D341Med (cell line): Measurements from ENCODE around the gene RTEL1.

Experiments used
- DNase-seq: peaks from one replicate; pipeline ENCODE4 v3.0.0; 2012; ENCODE audit warnings: low spot score

RTEL1 gene

DNA sequence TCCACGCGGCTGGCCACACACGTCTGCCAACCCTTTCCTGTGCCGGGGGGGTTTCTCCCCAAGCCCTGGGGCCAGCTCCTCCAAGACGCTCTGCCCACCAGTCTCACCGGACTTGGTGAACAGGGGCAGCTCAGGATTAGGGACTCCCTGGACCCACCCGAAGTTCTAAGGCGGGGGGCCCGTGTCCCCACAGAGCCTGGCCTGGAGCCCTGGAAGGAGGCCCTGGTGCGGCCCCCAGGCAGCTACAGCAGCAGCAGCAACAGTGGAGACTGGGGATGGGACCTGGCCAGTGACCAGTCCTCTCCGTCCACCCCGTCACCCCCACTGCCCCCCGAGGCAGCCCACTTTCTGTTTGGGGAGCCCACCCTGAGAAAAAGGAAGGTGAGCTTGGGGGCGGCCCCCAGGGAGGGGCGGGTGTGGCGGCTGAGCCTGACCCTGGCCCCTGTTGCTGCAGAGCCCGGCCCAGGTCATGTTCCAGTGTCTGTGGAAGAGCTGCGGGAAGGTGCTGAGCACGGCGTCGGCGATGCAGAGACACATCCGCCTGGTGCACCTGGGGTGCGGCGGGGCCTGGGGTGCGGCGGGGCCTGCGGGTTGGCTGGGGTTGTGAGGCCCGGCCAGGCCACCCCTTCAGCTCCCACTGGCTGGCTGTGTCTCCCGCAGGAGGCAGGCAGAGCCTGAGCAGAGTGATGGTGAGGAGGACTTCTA lies 83.7 kb downstream of the RTEL1 start:
- DNase-seq: peak; percentile 25

- peak; percentile 30 for DNase-seq
These were observed 84.4 kb downstream of the RTEL1 start for GRCh38 chr20:63742381-63743024.

GRCh38 chr20:63743210-63743970 lies 85.3 kb downstream of the RTEL1 start:
- peak; percentile 15 for DNase-seq

- no peak for DNase-seq
These were observed 86.0 kb downstream of the RTEL1 start for GRCh38 chr20:63744158-63744557.

DNA sequence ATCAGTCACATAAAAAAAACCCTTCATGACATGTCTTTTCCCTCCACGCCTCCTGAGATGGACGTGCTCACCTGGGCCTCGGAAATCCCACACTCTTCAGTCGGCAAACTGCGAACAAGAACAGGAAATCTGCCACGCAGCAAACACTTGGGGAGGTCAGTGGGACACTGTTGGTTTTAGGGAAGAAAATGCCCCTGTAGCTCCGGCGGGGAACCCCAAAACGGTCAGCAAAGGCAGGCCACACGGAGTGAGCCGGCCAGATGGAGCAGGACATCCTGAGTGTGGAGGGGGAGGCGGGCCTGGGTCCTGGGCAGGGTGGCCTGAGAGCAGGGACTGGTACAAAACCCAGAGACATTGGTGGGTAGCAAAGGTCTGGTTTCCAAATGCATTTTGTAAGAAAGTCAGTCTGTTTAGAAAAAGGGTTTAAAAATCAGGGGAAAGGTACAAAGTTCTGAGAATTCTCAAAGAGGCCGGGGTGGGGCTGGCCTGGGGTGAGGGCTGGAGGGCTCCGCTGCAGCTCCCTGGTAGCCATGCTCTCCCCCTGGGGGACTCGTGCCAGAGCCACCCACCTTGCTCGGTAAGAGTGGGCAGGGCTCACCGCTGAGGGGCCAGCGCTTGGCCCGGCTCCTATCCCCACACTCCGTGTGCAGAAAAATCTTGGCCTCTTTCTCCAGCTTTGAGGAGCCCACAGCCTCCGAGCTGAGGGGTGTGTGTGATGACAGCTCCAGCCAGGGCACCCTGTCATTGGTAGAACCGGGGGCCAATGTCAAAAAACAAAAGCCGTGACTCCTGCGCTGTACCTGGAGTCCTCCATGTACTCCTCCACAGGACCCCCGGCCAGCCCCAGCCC lies 86.7 kb downstream of the RTEL1 start:
- peak; percentile 30 for DNase-seq

- DNase-seq: peak; percentile 36
These were observed 87.3 kb downstream of the RTEL1 start for GRCh38 chr20:63745424-63745805.
